ENCODE data around the gene GABRG1. TPM values are rescaled to one million over a fixed set of nuclear protein-coding genes. Genes with fewer than 3 reads are reported as not detected.

The GABRG1 gene
- total and polyA plus RNA-seq, 2 experiments from 2014 or later: not detected

DNA sequence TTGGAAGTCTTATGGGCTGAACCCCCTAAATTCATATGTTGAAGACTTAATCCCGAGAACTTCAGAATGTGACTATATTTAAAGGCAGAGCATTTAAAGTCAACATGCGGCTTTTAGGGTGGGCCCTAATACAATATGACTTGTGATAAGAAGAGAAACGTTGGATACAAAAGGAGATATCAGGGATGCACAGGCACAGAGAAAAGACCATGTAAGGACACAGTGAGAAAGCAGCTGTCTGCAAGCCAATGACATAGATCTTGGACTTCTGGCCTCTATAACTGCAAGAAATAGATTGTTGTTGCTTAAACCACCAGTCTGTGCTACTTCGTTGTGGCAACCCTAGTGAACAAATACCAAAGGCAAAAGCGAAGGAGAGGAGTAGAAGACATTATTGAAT lies 42.2 kb downstream of the GABRG1 start:
- no peak overlapping the region for H2AFZ ChIP-seq
- no peaks in the 10 kb centered on the region for H3K9me3 ChIP-seq (ENCODE audit: low read depth)
- WGBS (ENCODE audit: low lambda C conversion rate, missing lambda C conversion rate): 64% methylated on average over 5 of the region's 5 CpGs
- no peak for DNase-seq (ENCODE audit: low spot score)
- H3K36me3 ChIP-seq (replicated peaks; ENCODE audit: insufficient read depth, low read depth): no peaks in the 10 kb centered on the region
- no peaks in the 10 kb centered on the region for H3K9me2 ChIP-seq (replicated peaks; ENCODE audit: insufficient read depth)
- no peaks in the 10 kb centered on the region for H3K79me2 ChIP-seq
- no peak overlapping the region for H3K27ac ChIP-seq
- H3K4me1 ChIP-seq (ENCODE audit: insufficient read depth): no peaks in the 10 kb centered on the region
- no peaks in the 10 kb centered on the region for H4K20me1 ChIP-seq (ENCODE audit: insufficient read depth, poor library complexity, severe bottlenecking)
- no peaks in the 10 kb centered on the region for H3K27me3 ChIP-seq
- no peak overlapping the region for H3K4me3 ChIP-seq
- TF ChIP-seq EZH2phosphoT487 (IDR thresholded peaks at IDR 0.05; ENCODE audit: low read depth, severe bottlenecking, unreplicated experiment) (no peak), EZH2 (IDR thresholded peaks at IDR 0.05; ENCODE audit: borderline replicate concordance) (no peak)
- TF ChIP-seq, protein P1, sequence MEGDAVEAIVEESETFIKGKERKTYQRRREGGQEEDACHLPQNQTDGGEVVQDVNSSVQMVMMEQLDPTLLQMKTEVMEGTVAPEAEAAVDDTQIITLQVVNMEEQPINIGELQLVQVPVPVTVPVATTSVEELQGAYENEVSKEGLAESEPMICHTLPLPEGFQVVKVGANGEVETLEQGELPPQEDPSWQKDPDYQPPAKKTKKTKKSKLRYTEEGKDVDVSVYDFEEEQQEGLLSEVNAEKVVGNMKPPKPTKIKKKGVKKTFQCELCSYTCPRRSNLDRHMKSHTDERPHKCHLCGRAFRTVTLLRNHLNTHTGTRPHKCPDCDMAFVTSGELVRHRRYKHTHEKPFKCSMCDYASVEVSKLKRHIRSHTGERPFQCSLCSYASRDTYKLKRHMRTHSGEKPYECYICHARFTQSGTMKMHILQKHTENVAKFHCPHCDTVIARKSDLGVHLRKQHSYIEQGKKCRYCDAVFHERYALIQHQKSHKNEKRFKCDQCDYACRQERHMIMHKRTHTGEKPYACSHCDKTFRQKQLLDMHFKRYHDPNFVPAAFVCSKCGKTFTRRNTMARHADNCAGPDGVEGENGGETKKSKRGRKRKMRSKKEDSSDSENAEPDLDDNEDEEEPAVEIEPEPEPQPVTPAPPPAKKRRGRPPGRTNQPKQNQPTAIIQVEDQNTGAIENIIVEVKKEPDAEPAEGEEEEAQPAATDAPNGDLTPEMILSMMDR (IDR thresholded peaks at IDR 0.05; ENCODE audit: poor library complexity): no peak
- no peak overlapping the region for H3K4me2 ChIP-seq

DNA sequence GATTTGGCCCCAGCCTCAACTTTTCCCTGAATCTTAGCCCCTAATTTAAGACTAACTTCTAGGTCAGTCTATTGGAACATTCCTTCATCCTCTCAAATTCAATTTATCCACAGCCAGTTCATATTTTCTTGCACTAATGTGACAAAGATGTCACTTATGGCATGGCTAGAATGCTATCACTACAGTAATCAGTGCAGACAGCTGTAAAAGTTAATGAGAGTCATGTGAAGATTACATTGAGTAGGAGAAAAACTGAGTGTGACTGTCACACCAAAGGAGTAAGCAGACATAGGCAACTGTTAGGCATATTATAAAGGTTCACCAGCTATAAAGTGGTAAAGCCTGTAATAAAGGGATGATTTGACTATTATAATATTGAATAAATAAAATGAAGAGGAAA lies 42.6 kb downstream of the GABRG1 start:
- H3K9me2 ChIP-seq (replicated peaks; ENCODE audit: insufficient read depth): no peaks in the 10 kb centered on the region
- DNase-seq (ENCODE audit: low spot score): no peak
- no peaks in the 10 kb centered on the region for H3K4me1 ChIP-seq (ENCODE audit: insufficient read depth)
- no peaks in the 10 kb centered on the region for H3K79me2 ChIP-seq
- no peaks in the 10 kb centered on the region for H3K27me3 ChIP-seq
- no peak overlapping the region for H2AFZ ChIP-seq
- no peaks in the 10 kb centered on the region for H3K9me3 ChIP-seq (ENCODE audit: low read depth)
- H3K4me3 ChIP-seq: no peak overlapping the region
- H3K4me2 ChIP-seq: no peak overlapping the region
- TF ChIP-seq EZH2 (IDR thresholded peaks at IDR 0.05; ENCODE audit: borderline replicate concordance) (no peak), EZH2phosphoT487 (IDR thresholded peaks at IDR 0.05; ENCODE audit: low read depth, severe bottlenecking, unreplicated experiment) (no peak)
- TF ChIP-seq, protein P1 (IDR thresholded peaks at IDR 0.05; ENCODE audit: poor library complexity): no peak
- no peaks in the 10 kb centered on the region for H4K20me1 ChIP-seq (ENCODE audit: insufficient read depth, poor library complexity, severe bottlenecking)
- no peaks in the 10 kb centered on the region for H3K36me3 ChIP-seq (replicated peaks; ENCODE audit: insufficient read depth, low read depth)
- no peak overlapping the region for H3K27ac ChIP-seq

DNA sequence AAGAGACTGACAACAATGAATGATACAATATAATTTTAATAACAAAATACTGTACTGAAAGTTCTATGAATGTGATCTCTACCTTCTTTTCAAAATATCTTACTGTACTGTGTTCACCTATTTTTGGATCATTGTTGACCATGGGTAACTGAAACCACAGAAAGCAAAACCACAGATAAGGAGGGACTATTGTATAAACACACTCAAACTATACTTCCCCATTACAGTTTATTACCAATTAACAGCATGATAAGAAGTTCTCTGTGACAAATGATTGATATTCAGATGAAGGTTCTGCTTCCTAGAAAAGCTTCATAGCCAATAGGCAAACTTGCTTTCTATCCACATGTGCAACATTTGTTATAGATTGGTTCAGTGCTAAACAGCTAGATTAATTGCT lies 50.1 kb downstream of the GABRG1 start:
- Histone ChIP-seq H2AFZ (no peak overlapping the region), H3K36me3 (replicated peaks; ENCODE audit: insufficient read depth, low read depth) (no peaks in the 10 kb centered on the region), H3K4me2 (no peak overlapping the region), H3K9me2 (replicated peaks; ENCODE audit: insufficient read depth) (no peaks in the 10 kb centered on the region), H3K79me2 (no peaks in the 10 kb centered on the region), H3K27me3 (no peaks in the 10 kb centered on the region), H3K9me3 (ENCODE audit: low read depth) (no peaks in the 10 kb centered on the region), H3K4me1 (ENCODE audit: insufficient read depth) (no peaks in the 10 kb centered on the region), H3K4me3 (no peak overlapping the region), H3K27ac (no peak overlapping the region), H4K20me1 (ENCODE audit: insufficient read depth, poor library complexity, severe bottlenecking) (no peaks in the 10 kb centered on the region)
- DNase-seq (ENCODE audit: low spot score): no peak
- TF ChIP-seq EZH2phosphoT487 (IDR thresholded peaks at IDR 0.05; ENCODE audit: low read depth, severe bottlenecking, unreplicated experiment) (no peak), EZH2 (IDR thresholded peaks at IDR 0.05; ENCODE audit: borderline replicate concordance) (no peak)
- TF ChIP-seq, protein P1 (IDR thresholded peaks at IDR 0.05; ENCODE audit: poor library complexity): no peak

DNA sequence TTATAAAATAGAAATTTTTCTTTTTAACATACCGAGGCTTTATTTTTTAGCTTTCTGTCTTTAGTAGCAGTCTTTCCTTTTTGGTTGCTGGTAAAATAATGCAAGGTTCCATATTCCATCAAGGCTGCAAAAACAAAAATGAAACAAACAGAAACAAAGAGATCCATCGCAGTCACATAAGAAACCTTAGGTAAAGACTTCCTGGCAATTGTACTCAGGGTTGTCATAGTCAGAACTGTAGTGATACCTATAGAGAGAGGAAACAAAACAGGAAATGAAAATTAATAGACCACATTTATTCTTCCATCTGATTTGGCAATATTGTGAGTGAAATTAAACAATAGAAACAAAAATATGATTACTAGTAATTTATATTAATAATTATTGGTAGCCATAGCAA lies 72.5 kb downstream of the GABRG1 start:
- no peaks in the 10 kb centered on the region for H3K4me1 ChIP-seq (ENCODE audit: insufficient read depth)
- TF ChIP-seq, protein P1 (IDR thresholded peaks at IDR 0.05; ENCODE audit: poor library complexity): no peak
- TF ChIP-seq EZH2phosphoT487 (IDR thresholded peaks at IDR 0.05; ENCODE audit: low read depth, severe bottlenecking, unreplicated experiment): no peak
- TF ChIP-seq EZH2 (IDR thresholded peaks at IDR 0.05; ENCODE audit: borderline replicate concordance): no peak
- H3K79me2 ChIP-seq: no peaks in the 10 kb centered on the region
- H3K27ac ChIP-seq: no peak overlapping the region
- no peaks in the 10 kb centered on the region for H3K27me3 ChIP-seq
- DNase-seq (ENCODE audit: low spot score): no peak
- no peak overlapping the region for H3K4me3 ChIP-seq
- H3K36me3 ChIP-seq (replicated peaks; ENCODE audit: insufficient read depth, low read depth): no peaks in the 10 kb centered on the region
- H2AFZ ChIP-seq: no peak overlapping the region
- no peak overlapping the region for H3K4me2 ChIP-seq
- no peaks in the 10 kb centered on the region for H4K20me1 ChIP-seq (ENCODE audit: insufficient read depth, poor library complexity, severe bottlenecking)
- no peaks in the 10 kb centered on the region for H3K9me3 ChIP-seq (ENCODE audit: low read depth)
- WGBS (ENCODE audit: low lambda C conversion rate, missing lambda C conversion rate): 77% methylated on average over 2 of the region's 2 CpGs
- H3K9me2 ChIP-seq (replicated peaks; ENCODE audit: insufficient read depth): no peaks in the 10 kb centered on the region
